A673 (cell line): ENCODE data around the gene POLN. TPM values are rescaled to one million over a fixed set of nuclear protein-coding genes. Genes with fewer than 3 reads are reported as not detected.
"Not testable (repeated sequence)": the region's sequence is repeated elsewhere in the genome, so short reads cannot be mapped to it uniquely, and the experiment has no call there.

Source experiments
- BruUV-seq: library from RNA; stranded (reverse); fragments of 400-500 nt; replicated peaks from 2 replicates; lab custom pipeline; 2021; lab: Mats Ljungman, UMichigan
- CTCF ChIA-PET: fragments of 300-600 bp; sonication (Branson Sonifier 250); formaldehyde crosslinking; loops from one replicate; lab custom pipeline; 2022; ENCODE audit warnings: antibody characterized with exemption; lab: Charles Lee
- POLR2A ChIA-PET: fragments of 300-600 bp; sonication (Branson Sonifier 250); formaldehyde crosslinking; loops from one replicate; lab custom pipeline; 2022; ENCODE audit warnings: antibody characterized with exemption; ENCODE audit not compliant: low non-redundant PET; lab: Charles Lee
- DNase-seq: peaks from one replicate; pipeline ENCODE4 v3.0.0-alpha.2; 2015; ENCODE audit warnings: low spot score
- H3K27ac ChIP-seq: fragments of 200-600 bp; sonication (generic); 2 replicates; pipeline ENCODE4 v1.5.1; 2016; ENCODE audit warnings: mixed run types, low read depth, mild to moderate bottlenecking, mixed read lengths, antibody characterized with exemption, low read length; ENCODE audit not compliant: poor library complexity, severe bottlenecking
- H3K27me3 ChIP-seq: fragments of 200-600 bp; sonication (generic); replicated peaks from 2 replicates; pipeline ENCODE4 v1.6.1; 2017; ENCODE audit warnings: mixed run types, low read depth, mild to moderate bottlenecking, mixed read lengths, antibody characterized with exemption, low read length; ENCODE audit not compliant: insufficient read depth, poor library complexity
- H3K36me3 ChIP-seq: fragments of 200-600 bp; sonication (generic); 2 replicates; pipeline ENCODE4 v1.6.1; 2016; ENCODE audit warnings: mixed run types, mild to moderate bottlenecking, mixed read lengths, antibody characterized with exemption, low read length; ENCODE audit not compliant: insufficient read depth, poor library complexity, severe bottlenecking
- H3K4me1 ChIP-seq: fragments of 200-600 bp; sonication (generic); 2 replicates; pipeline ENCODE4 v1.6.1; 2017; ENCODE audit warnings: mixed run types, mild to moderate bottlenecking, mixed read lengths, antibody characterized with exemption, low read length; ENCODE audit not compliant: insufficient read depth, poor library complexity, severe bottlenecking
- H3K4me3 ChIP-seq: fragments of 200-600 bp; sonication (generic); 2 replicates; pipeline ENCODE4 v1.5.1; 2016; ENCODE audit warnings: low read depth, mixed run types, mild to moderate bottlenecking, mixed read lengths, low read length; ENCODE audit not compliant: poor library complexity, severe bottlenecking
- H3K9me3 ChIP-seq: fragments of 200-600 bp; sonication (generic); 2 replicates; pipeline ENCODE4 v1.6.1; 2016; ENCODE audit warnings: mixed run types, low read depth, mild to moderate bottlenecking, mixed read lengths, antibody characterized with exemption, low read length; ENCODE audit not compliant: poor library complexity, severe bottlenecking
- EZH2 ChIP-seq: fragments of 200-600 bp; sonication (generic); IDR thresholded peaks from 2 replicates; pipeline ENCODE4 v1.6.1; 2017; ENCODE audit warnings: borderline replicate concordance, low read depth, mild to moderate bottlenecking, mixed read lengths, antibody characterized with exemption, low read length; ENCODE audit not compliant: poor library complexity, severe bottlenecking
- intact Hi-C: fragments of 100-400 bp; cut with micrococcal nuclease; formaldehyde crosslinking; loops from one replicate; pipeline ENCODE4 v1.10.0; 2022; ENCODE audit not compliant: unreplicated experiment
- total RNA-seq: library from RNA; stranded (reverse); gene quantifications from 2 replicates; pipeline ENCODE4 v1.2.3, GENCODE V29; 2021
- TF ChIP-seq, protein P1 (sequence below): fragments of 300-800, 200-600 bp; sonication (generic); conservative IDR thresholded peaks from 2 replicates; pipeline ENCODE4 v1.5.1; 2017; ENCODE audit warnings: low read depth, mild to moderate bottlenecking, antibody characterized with exemption, low read length, moderate library complexity, mixed read lengths

Gene POLN
- total RNA-seq, 1 experiment from 2014 or later = 4.0 TPM

GRCh38 chr4:2231082-2231481 lies 10.8 kb downstream of the POLN start:
- no peak for DNase-seq
- intact Hi-C loops = loop anchor here (10.0 kb wide), 1 partner anchor 294 kb away; no protein-coding TSS in a partner anchor
- H3K27ac ChIP-seq = no peak overlapping the region
- H3K4me1 ChIP-seq = no peaks in the 10 kb centered on the region
- ChIA-PET CTCF (no interaction called here), POLR2A (no interaction called here)
- TF ChIP-seq, protein P1, sequence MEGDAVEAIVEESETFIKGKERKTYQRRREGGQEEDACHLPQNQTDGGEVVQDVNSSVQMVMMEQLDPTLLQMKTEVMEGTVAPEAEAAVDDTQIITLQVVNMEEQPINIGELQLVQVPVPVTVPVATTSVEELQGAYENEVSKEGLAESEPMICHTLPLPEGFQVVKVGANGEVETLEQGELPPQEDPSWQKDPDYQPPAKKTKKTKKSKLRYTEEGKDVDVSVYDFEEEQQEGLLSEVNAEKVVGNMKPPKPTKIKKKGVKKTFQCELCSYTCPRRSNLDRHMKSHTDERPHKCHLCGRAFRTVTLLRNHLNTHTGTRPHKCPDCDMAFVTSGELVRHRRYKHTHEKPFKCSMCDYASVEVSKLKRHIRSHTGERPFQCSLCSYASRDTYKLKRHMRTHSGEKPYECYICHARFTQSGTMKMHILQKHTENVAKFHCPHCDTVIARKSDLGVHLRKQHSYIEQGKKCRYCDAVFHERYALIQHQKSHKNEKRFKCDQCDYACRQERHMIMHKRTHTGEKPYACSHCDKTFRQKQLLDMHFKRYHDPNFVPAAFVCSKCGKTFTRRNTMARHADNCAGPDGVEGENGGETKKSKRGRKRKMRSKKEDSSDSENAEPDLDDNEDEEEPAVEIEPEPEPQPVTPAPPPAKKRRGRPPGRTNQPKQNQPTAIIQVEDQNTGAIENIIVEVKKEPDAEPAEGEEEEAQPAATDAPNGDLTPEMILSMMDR = no peak
- TF ChIP-seq EZH2 = no peak
- no peaks in the 10 kb centered on the region for H3K9me3 ChIP-seq
- no peak overlapping the region for H3K4me3 ChIP-seq
- H3K27me3 ChIP-seq = no peaks in the 10 kb centered on the region
- peaks cover 43% of the 10 kb centered on the region for H3K36me3 ChIP-seq
- BruUV-seq = no TSS peak

DNA sequence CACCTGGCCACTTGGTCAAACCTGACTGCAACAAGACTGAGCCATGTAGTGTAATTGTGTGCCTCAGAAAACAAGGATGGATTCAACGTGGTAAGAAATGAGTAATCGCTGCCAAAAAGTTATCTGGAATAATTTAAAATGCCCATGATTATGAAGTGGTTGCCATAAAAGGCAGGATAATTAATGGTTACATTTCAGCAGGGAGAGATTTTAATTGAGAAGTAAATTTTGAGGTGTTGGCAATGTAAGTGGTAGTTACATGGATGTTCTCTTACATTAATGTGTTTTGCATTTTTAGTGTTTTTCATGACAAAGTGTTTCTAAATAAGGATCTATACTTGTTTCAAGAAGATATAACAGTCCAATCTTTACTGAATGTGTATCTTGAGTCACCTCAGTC lies 15.7 kb downstream of the POLN start:
- Histone ChIP-seq H3K27me3 (no peaks in the 10 kb centered on the region), H3K9me3 (no peaks in the 10 kb centered on the region), H3K4me3 (no peak overlapping the region), H3K36me3 (peaks cover 14% of the 10 kb centered on the region), H3K27ac (no peak overlapping the region), H3K4me1 (no peaks in the 10 kb centered on the region)
- CTCF ChIA-PET = interaction anchor here (0.7 kb wide), 1 partner anchor 9 kb away, joined by 3 read pairs; no protein-coding TSS in a partner anchor
- no TSS peak for BruUV-seq
- POLR2A ChIA-PET = no interaction called here
- intact Hi-C loops = no loop called here
- DNase-seq = no peak
- TF ChIP-seq, protein P1 = no peak
- TF ChIP-seq EZH2 = no peak

GRCh38 chr4:2222838-2223237 lies 19.1 kb downstream of the POLN start:
- POLR2A ChIA-PET = no interaction called here
- no peak for DNase-seq
- peaks cover 7% of the 10 kb centered on the region for H3K36me3 ChIP-seq
- H3K9me3 ChIP-seq = no peaks in the 10 kb centered on the region
- no TSS peak for BruUV-seq
- H3K4me1 ChIP-seq = no peaks in the 10 kb centered on the region
- H3K27ac ChIP-seq = no peak overlapping the region
- intact Hi-C loops = no loop called here
- no peak overlapping the region for H3K4me3 ChIP-seq
- no peak for TF ChIP-seq EZH2
- TF ChIP-seq, protein P1 = no peak
- no peaks in the 10 kb centered on the region for H3K27me3 ChIP-seq
- CTCF ChIA-PET = no interaction called here

DNA sequence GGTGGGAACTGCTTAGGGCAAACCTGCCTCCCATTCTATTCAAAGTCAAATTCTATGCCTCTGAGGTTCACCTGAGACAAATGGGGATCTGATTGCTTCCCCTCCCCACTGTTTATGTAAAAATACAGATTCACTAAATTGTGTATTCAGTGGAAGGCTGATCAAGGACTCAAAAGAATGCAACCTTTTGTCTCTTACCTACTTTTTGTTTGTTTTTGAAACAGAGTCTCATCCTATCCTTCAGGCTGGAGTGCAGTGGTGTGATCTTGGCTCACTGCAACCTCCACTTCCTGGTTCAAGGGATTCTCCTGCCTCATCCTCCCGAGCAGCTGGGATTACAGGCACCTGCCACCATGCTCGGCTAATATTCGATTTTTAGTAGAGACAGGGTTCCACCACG lies 20.5 kb downstream of the POLN start:
- H3K27ac ChIP-seq, DNase-seq, H3K4me1 ChIP-seq: not testable (repeated sequence)

More for the DNA sequence above, 20.5 kb downstream of the POLN start:
- H3K4me3 ChIP-seq, intact Hi-C loops, BruUV-seq, POLR2A ChIA-PET, H3K9me3 ChIP-seq, H3K27me3 ChIP-seq, H3K36me3 ChIP-seq, CTCF ChIA-PET: not testable (repeated sequence)
